GM21786 (cell line): ENCODE results near the gene KRT222.

ENCODE experiments used
- ATAC-seq: cut with Tn5 transposase; IDR thresholded peaks from one replicate; pipeline ENCODE4 v1.9.1; 2021; ENCODE audit not compliant: unreplicated experiment

KRT222 gene

DNA sequence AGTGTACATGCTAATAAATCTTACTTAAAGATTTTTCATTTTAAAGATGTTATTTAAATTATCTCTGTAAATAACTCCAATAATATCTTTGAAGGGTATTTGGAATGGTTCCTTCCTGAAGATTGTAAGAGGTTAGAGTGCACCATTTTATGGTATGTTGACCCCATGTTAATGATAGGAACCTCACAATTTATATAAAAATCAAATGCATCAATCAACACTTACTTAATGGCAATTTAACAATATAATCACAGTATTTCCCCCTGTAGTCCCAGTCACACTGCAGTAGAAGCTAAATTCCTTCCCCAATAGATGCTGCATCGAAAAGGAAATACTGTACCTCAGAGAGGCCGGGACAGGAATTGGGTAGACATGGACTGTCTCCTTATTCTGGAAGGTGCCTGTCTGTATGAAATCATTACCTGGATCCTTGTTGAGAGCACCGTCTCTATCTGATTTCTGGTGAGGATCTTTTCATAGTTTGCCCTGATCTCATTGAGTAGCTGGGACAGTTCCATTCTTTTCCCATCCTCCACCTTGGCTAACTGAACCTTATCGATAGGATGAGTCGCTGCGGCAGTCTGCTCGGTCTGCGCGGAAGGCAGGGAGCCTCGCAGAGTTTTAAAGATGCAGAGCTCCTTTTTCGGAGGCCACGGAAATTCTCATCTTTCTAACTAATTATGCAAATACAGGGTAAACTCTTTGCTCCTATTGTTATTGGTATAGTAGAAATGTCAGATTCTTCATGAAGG is at the start of gene KRT222:
Gene KRT222, minus strand, starts transcription at position 596 of the 752 bp plus-strand sequence. Its CDS starts 78 bp downstream, at position 518.
- ATAC-seq: no peak

DNA sequence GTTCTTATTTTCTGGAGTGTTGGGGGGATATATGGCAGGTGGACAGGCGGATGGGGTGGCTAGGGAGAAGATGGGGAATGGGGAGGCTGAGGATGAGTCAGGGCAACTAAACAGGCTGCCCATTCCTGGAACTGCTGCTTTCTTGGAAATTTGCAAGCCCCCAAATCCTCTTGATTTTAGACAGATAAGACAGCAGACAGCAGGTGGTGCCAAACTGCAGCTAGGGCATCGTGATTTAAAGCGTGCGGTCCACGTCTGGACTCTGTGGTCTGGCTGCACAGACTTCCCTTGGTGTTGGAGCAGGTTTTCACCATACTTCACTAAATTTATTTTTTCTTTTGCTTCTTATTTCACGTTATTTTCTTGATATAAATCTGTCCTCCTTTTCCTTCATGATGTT is 49.5 kb upstream of the KRT222 start:
- no peak for ATAC-seq

DNA sequence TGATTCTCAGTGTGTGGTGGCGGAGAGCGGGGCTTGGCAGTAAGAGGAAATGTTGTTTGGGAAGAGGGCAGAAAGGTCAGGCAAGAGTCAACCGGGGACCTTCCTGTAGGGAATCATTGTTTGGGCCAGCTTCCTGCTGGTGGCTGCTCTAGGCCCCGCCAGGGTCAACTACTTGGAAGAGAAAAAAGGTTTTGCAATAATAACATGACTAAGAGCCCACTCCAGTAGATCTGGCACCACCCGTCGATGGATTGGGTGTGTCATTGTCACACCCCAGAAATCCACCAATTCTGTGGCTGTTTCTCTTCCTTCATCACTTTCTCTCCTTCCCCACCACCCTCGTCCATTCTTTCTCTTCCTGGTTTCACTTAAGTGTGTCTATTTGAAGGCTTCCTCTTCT is 42.8 kb upstream of the KRT222 start:
- ATAC-seq: no peak

DNA sequence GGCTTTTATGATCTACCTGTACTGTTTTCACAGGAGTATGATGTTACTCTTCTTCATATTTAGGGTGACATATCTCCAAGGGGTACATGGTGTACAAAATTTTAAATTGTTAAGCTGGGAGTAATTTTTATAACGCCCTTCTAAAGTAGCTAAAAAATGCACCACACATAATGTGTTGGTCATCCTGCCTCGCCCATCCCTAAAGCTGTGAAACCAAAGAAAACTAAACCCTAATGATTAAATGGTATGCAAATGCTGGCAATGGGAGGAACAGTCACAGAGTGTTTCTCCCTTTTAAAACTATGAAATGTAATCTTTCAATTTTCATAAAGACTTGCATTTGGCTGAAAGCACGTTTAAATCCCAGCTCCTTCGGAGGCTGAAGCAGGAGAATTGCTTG is 40.6 kb upstream of the KRT222 start:
- no peak for ATAC-seq

DNA sequence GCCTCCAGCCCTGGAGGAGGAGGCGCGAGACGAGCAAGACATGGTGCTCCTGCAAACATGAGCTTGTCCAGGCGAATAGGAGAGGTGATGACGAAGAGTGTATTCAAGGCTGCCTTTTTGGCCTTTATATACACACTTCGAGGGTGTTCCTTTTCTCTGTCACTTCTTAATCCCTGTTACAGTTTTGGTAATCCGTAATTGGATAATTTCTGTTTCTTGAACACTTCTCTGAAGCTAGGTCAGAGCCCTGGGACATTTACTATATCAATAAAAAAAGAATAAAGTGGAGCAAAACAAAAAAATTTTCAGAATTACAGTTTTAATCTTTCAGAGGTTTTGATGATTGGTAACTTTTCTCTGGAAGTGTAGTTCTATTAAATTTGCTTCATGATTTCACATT is 38.7 kb upstream of the KRT222 start, which contains the start of gene KRT24:
Gene KRT24, minus strand, starts transcription at position 101 of the 400 bp plus-strand sequence. Its CDS starts 59 bp downstream, at position 42.
- ATAC-seq: no peak

DNA sequence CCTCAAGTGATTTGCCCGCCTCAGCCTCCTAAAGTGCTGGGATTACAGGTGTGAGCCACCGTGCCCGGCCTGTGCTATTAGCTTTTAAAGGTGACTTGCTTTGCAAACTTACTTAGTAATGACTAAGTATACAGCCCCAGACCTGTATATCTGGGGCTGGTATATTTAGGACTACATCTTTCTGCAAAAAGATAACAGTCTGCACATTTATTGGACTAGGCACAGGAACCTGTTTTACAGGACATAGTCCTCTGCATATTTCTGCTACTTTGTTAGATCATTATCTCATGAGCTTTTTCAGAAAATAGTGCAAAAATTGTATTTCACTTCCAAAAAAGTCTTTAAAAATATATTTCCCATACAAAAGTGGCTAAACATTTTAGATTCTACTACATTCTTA is 37.3 kb upstream of the KRT222 start:
- no peak for ATAC-seq

DNA sequence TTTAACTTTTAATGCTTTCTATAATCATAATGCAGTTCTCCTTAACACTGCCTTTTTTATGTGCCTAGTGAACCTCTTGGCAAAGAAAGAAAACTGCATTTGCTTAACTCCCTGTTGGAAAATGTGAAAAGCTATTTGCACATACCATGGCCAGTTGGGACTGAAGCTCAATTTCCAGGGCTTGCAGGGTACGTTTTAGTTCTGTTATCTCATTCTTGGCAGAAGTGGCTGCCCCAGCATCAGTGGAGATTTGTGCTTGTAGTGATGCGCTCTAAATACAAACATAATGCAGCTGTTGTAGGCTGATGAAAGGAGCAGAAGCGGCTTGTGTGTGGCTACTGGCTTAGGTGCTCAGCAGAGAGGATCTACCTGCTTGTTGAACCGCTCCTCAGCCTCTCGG is 34.9 kb upstream of the KRT222 start:
- ATAC-seq: no peak

DNA sequence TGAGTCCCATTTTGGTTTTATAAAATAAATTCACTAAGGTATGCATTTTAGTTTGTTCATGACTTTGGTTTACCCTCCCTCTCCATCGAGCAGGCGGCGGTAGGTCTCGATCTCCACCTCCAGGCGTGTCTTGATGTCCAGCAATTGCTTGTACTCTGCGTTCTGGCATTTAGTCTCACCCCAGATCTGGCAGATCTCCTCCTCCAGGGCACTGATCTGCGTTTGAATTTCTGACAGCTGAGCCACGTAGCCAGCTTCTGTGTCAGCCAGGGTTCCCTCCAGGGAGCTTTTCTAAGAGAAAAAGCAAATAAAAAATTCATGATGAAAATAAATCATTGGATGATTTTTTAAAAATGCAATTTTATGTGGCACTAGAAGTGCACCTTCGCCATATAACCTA is 34.4 kb upstream of the KRT222 start:
- ATAC-seq: no peak

DNA sequence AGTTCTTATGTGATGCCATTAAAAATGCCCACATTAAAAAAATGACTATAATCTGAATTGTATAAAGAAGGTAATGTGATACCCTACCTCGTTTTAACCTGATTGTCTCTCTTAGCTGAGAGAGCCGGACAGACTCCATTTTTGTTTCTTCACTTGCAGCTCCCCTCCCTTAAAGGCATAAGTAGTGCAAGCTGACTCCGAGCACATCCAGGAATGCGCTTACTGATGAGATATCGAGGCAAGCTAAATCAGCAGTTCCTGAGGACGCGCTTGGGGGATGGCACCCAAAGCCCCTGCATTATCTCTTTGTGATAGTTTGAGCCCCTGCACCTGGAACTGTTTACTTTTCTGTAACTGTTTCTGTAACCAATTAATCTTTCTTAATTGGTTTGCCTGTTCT is 32.3 kb upstream of the KRT222 start:
- no peak for ATAC-seq

DNA sequence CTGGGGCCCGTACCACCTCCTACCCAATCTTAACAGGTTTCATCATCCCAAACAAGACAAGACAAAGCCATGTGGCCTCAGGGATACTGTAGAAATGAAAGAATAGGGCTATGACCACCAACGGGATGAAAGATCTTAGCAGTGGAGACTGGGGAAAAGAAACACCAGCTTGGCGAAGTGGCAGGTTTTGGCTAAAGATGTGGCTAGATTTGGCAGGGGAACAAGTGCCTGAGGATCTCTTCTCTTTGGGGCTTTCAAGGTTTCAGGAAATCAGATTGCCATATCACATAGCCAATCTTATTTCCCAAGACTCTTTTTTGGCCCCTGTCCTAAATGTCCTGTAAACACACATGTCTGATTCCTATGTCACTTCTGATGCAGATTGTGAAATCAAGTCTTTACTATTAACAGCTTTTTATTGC is 31.7 kb upstream of the KRT222 start:
- no peak for ATAC-seq

DNA sequence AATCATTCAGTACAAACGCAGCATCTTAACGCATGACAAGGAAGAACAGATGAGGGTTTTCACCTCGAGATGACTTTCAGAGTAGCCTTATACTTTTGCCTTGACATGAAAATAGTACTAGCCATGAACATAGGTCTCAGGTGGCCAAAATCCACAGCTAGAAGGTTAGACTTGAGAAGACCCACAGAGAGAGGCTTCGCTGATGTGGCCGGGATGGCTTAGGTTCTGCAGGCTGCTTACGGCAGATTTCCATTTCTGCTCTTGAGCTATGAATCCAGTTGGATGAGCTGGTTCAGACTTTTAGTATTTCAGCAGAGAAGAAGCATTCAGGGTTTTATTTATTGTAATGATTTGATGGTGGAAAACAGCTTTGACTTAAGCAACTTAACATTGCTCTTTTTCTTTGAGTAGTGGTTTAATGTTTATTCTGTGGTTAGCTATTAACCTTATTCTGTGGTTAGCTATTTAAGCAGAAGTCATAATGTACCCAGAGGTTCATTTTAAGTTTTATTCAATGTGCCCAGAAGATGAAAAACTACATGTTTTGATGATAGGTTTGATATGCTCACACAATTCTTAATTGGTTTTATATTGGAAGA is 31.0 kb upstream of the KRT222 start:
- no peak for ATAC-seq

DNA sequence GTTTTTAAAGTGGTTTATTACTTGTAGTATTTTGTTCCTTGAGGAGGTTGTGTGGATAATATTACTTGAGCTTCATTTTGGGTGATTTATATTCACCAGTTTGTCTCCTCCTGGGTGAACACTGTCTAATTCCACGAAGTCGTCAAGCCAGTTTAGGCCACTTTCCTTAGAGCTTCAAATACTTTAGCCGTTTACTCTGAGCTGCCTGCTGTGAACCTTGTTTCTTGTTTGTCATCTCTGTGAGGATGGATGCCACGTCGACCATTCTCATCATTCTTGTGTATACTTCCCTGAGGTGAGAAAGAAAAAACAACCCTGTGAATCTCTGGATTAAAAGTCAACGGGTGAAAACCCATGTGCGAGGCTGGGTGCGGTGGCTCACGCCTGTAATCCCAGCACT is 29.6 kb upstream of the KRT222 start:
- ATAC-seq: no peak

DNA sequence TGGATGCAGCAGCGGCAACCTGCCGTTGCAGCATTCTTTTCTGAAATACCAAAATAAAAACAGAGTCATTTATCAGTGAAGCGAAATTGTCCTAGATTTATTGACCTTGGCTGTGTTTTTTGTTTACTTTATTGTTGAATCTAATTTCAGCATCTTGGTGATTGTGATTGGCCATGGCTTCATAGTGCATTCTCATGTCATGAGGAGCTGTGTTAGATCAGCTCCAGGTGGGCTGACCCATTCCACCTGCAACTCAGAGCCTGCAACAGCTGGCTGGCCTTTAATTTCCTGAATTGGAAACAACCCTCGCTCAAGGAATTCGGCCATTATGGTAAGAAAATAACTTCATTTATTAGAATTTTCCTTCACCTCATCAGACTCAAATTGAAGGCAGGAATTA is 22.1 kb upstream of the KRT222 start:
- no peak for ATAC-seq

DNA sequence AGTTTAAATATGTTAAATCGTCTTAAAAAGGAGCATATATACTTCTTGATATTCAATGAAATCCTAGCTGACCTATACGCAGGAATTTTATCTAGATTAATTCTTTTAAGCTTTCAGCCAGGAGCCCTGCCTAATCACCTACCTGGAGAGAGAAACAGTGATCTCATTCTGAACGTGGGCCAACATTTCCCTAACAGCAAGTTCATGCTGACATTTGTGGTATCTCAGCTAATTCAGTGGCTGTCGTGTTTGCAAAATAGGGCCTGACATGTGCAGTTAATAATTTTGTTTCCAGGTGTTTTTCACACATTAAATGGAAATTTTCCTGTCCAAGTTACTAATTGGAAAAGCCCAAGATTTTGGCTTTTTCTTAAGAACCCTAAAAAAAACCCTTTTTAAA is 21.2 kb upstream of the KRT222 start:
- ATAC-seq: no peak

DNA sequence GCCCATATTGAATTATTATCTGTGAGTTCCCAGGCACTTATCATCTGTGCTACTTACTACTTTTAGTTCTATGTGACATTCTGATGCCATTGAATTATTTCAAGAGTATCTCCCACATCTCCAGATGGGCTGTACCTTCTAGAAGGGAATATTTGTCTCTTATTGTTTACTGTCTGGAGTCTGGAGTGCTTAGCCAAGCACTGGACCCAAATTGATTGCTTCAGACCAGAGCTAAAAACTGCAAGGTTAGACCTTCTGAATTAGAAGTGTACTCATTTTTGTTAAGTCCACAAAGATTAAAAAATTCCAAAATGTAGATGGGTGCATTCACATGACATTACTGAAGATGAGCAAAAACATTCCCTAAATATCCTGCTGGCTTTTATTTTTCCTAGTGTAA is 16.0 kb upstream of the KRT222 start:
- no peak for ATAC-seq

DNA sequence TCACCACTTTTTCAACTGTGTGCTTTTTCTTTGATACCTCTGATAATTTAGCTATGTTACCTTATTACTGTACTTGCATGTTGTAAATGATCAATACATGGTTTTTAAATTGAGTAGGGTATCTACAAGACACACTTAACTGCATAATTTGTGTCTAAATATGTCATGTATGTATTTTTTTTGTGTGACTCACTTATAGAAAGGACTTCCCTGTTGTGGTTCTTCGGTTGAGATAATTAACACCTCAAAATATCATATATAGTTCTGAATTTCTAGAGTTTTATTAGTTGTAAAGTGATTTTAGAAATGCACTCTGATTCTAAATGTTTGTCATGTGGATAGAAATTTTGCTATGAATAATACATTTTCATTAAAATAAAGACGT is 14.5 kb upstream of the KRT222 start:
- no peak for ATAC-seq

DNA sequence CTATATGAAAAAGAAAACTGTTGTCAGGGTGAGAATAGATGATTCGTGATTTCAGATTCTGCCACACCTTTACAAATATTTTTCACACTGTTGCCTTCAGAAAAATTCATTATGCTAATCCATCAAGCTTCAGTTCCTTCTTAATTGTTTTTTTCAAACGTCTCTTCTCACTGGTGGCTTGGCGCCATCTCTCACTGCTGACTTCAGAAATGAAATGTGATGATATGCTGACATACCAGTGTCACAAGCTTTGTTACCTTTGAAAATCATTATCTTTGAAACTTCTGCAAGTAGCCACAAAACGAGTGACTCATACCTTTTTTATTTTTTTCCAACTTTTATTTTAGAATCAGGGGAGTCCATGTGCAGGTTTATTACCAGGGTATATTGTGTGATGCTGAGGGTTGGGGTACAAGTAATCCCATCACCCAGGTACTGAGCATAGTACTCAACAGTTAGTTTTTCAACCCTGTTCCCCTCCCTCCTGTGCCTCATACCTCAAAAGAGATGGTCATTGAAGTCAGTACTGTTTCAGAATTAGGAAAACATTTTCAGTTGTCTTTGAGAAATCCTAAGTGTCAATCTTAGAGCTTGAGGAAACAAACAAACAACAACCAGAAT is 14.0 kb upstream of the KRT222 start:
- ATAC-seq: no peak

DNA sequence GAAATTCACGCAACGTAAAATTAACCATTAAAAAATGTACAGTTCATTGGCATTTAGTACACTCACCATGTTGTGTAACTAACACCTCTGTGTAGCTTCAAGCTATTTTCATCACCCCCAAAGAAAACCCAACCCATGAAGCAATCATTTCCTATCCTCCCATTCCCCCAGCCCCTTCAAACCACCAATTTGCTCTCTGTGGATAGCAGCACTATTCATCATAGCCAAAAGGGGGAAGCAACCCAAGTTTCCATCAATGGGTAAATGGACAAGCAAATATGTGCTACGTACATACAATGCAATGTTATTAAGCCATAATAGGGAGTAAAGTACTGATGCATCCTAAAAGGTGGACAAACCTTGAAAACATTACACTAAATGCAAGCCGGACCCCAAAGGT is 10.9 kb upstream of the KRT222 start:
- ATAC-seq: no peak

DNA sequence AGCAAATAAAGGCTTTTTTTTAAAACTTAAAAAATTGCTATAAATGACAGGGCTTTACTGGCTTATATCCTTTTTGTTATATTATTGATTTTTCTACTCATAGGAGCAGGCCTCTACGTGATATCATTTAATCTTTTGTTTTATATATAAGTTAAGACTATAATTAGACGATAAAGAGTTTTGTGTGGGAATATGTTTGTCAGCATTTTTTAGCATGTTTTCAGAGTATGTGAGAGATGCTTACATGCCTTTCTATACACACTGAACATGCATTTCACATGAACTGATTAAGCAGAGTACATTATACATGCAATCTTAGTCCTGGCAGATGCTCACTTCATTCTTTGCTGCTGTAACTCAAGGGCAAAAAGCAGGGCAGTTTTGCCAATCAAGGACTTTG is 7.7 kb upstream of the KRT222 start:
- no peak for ATAC-seq

DNA sequence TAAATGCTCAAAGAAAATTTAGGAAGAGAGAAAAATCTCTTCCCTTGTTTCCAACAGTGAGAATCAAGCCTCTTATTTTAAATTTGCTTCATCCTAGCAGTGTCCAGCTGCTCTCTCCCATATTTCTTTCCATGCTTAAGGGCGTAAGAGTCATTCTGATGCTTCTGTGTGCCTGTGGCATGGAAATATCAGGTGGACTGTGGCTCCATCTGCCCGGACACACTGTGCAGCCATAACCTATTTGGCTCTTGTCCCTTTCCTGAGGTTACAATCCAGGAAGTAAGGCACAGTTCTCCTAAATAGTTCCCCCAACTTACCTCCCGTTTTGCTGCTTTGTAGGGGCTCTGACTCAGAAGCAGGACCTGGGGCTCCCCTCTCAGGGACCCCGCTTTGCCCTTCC is 6.3 kb upstream of the KRT222 start:
- ATAC-seq: no peak

DNA sequence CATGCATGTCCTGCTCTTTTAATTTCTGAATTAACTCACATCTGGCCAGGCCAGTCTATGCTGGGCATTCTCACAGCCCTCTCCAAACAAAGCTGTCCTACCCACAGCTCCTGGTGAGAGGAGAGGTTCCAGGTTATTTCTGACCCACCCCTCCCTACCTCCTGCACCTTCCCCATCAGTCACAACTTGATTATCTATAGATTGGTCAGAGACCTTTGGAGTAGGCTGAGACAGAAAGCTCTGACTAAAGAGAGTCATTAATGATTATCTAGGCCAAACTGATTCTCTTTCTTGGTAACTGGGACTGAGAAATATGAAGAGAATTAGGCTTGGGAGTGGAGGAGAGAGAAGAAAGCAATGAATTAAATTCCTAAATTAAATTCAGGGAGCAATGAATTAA is 1.4 kb upstream of the KRT222 start:
- no peak for ATAC-seq

DNA sequence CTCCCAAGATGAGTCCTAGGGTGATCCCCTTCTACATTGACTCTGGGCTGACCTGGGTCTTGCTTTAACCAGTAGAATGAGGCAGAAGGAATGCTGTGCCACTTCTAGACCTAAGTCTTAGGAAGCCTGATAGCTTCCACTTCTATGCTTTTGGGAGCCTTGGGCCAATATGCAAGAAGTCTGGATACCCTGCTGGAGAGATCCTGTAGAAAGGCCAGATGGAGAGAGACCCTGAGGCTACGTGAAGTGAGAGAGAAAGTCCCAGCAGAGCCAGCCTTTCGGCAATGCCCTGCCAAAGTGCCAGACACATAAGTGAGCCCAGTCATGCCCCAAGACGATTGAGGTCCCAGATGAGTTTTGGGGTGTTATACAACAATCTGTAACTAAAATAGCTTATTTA is 1.7 kb downstream of the KRT222 start:
- ATAC-seq: no peak
